ENCODE data around the gene LENEP.

- TF ChIP-seq POU2F2 (IDR thresholded peaks at IDR 0.05; ENCODE audit: low read depth, low read length), result no peak
- TF ChIP-seq PAX5 (IDR thresholded peaks at IDR 0.05; ENCODE audit: insufficient read depth, low read length, severe bottlenecking), result no peak
Observed at GRCh38 chr1:154962156-154962749, 31.1 kb upstream of the LENEP start.

Data from GM12891 (cell line).